Measurements from ENCODE around the gene TBC1D32. TPM values are rescaled to one million over a fixed set of nuclear protein-coding genes. Genes with fewer than 3 reads are reported as not detected.

The TBC1D32 gene
- total and polyA plus RNA-seq, 2 donors (not counting 1 experiment from before 2014, with no cell fraction given), result 6.3 to 21.0 TPM

- no peak overlapping the region for H3K9ac ChIP-seq (ENCODE audit: insufficient read depth, low read length)
- TF ChIP-seq EZH2 (IDR thresholded peaks at IDR 0.05; ENCODE audit: low read length, missing control alignments), result no peak
- TF ChIP-seq, protein P1, sequence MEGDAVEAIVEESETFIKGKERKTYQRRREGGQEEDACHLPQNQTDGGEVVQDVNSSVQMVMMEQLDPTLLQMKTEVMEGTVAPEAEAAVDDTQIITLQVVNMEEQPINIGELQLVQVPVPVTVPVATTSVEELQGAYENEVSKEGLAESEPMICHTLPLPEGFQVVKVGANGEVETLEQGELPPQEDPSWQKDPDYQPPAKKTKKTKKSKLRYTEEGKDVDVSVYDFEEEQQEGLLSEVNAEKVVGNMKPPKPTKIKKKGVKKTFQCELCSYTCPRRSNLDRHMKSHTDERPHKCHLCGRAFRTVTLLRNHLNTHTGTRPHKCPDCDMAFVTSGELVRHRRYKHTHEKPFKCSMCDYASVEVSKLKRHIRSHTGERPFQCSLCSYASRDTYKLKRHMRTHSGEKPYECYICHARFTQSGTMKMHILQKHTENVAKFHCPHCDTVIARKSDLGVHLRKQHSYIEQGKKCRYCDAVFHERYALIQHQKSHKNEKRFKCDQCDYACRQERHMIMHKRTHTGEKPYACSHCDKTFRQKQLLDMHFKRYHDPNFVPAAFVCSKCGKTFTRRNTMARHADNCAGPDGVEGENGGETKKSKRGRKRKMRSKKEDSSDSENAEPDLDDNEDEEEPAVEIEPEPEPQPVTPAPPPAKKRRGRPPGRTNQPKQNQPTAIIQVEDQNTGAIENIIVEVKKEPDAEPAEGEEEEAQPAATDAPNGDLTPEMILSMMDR (conservative IDR thresholded peaks at IDR 0.05 in 1 of 2, IDR thresholded peaks at IDR 0.05 in 1 of 2; ENCODE audit: low read depth in 1 of 2, low read length in 2 of 2), result no peak
- no peaks in the 10 kb centered on the region for H3K36me3 ChIP-seq (ENCODE audit: control insufficient read depth, insufficient read depth, low read length)
- no peaks in the 10 kb centered on the region for H4K20me1 ChIP-seq (ENCODE audit: control insufficient read depth, extremely low read depth, insufficient read depth, low read length)
- no peak overlapping the region for H3K4me2 ChIP-seq (ENCODE audit: extremely low read depth, insufficient read depth, low read length)
- DNase-seq (ENCODE audit: low read depth in 2 of 2), result no peak
- no peak overlapping the region for H3K27ac ChIP-seq (ENCODE audit: insufficient read depth, low read length)
- H2AFZ ChIP-seq (ENCODE audit: low read length), result no peak overlapping the region
- H3K27me3 ChIP-seq (ENCODE audit: control insufficient read depth, insufficient read depth, low read length), result no peaks in the 10 kb centered on the region
- no peak overlapping the region for H3K4me3 ChIP-seq (replicated peaks in 1 of 4; ENCODE audit: control extremely low read depth in 1 of 4, insufficient read depth in 1 of 4, low read depth in 3 of 4, low read length in 4 of 4)
- H3K4me1 ChIP-seq (ENCODE audit: control insufficient read depth, extremely low read depth, insufficient read depth, low read length), result no peaks in the 10 kb centered on the region
- no peaks in the 10 kb centered on the region for H3K9me3 ChIP-seq (ENCODE audit: control insufficient read depth, insufficient read depth, low read depth, low read length)
- H3K79me2 ChIP-seq (ENCODE audit: control insufficient read depth, insufficient read depth, low read length), result no peaks in the 10 kb centered on the region
Measured at GRCh38 chr6:121352941-121353340, 18.7 kb upstream of the TBC1D32 start.

GRCh38 chr6:121351916-121352315 is 17.6 kb upstream of the TBC1D32 start:
- H2AFZ ChIP-seq (ENCODE audit: low read length), result no peak overlapping the region
- no peak overlapping the region for H3K9ac ChIP-seq (ENCODE audit: insufficient read depth, low read length)
- H3K4me1 ChIP-seq (ENCODE audit: control insufficient read depth, extremely low read depth, insufficient read depth, low read length), result no peaks in the 10 kb centered on the region
- no peaks in the 10 kb centered on the region for H3K36me3 ChIP-seq (ENCODE audit: control insufficient read depth, insufficient read depth, low read length)
- H3K27me3 ChIP-seq (ENCODE audit: control insufficient read depth, insufficient read depth, low read length), result no peaks in the 10 kb centered on the region
- H3K27ac ChIP-seq (ENCODE audit: insufficient read depth, low read length), result no peak overlapping the region
- H3K79me2 ChIP-seq (ENCODE audit: control insufficient read depth, insufficient read depth, low read length), result no peaks in the 10 kb centered on the region
- no peak overlapping the region for H3K4me3 ChIP-seq (replicated peaks in 1 of 4; ENCODE audit: control extremely low read depth in 1 of 4, insufficient read depth in 1 of 4, low read depth in 3 of 4, low read length in 4 of 4)
- H3K9me3 ChIP-seq (ENCODE audit: control insufficient read depth, insufficient read depth, low read depth, low read length), result no peaks in the 10 kb centered on the region
- no peak overlapping the region for H3K4me2 ChIP-seq (ENCODE audit: extremely low read depth, insufficient read depth, low read length)
- H4K20me1 ChIP-seq (ENCODE audit: control insufficient read depth, extremely low read depth, insufficient read depth, low read length), result no peaks in the 10 kb centered on the region
- no peak for DNase-seq (ENCODE audit: low read depth in 2 of 2)
- TF ChIP-seq, protein P1 (conservative IDR thresholded peaks at IDR 0.05 in 1 of 2, IDR thresholded peaks at IDR 0.05 in 1 of 2; ENCODE audit: low read depth in 1 of 2, low read length in 2 of 2), result no peak
- no peak for TF ChIP-seq EZH2 (IDR thresholded peaks at IDR 0.05; ENCODE audit: low read length, missing control alignments)

DNA sequence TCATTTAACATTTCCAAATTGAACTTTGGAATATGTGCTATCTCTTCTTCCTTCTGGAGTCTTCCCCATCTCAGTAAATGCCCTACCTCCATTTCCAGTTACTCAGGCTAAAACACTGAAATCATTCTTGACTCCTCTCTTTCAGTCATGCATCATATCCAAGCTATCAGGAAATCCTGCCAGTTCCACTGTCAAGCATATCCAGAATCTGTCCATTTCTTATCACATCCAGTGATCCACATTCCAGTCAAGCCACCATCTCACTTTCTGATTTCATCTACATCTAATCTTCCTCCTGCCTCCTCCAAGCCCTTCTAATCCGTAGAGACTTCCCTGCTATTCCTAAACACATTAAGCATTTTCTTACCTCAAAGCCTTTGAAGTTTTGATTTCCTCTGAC is 15.3 kb upstream of the TBC1D32 start:
- TF ChIP-seq EZH2 (IDR thresholded peaks at IDR 0.05; ENCODE audit: low read length, missing control alignments), result no peak
- TF ChIP-seq, protein P1 (conservative IDR thresholded peaks at IDR 0.05 in 1 of 2, IDR thresholded peaks at IDR 0.05 in 1 of 2; ENCODE audit: low read depth in 1 of 2, low read length in 2 of 2), result no peak
- DNase-seq (ENCODE audit: low read depth in 2 of 2), result no peak
- Histone ChIP-seq H3K27ac (ENCODE audit: insufficient read depth, low read length) (no peak overlapping the region), H3K4me2 (ENCODE audit: extremely low read depth, insufficient read depth, low read length) (no peak overlapping the region), H3K27me3 (ENCODE audit: control insufficient read depth, insufficient read depth, low read length) (no peaks in the 10 kb centered on the region), H4K20me1 (ENCODE audit: control insufficient read depth, extremely low read depth, insufficient read depth, low read length) (no peaks in the 10 kb centered on the region), H2AFZ (ENCODE audit: low read length) (no peak overlapping the region), H3K9me3 (ENCODE audit: control insufficient read depth, insufficient read depth, low read depth, low read length) (no peaks in the 10 kb centered on the region), H3K9ac (ENCODE audit: insufficient read depth, low read length) (no peak overlapping the region), H3K4me3 (replicated peaks in 1 of 4; ENCODE audit: control extremely low read depth in 1 of 4, insufficient read depth in 1 of 4, low read depth in 3 of 4, low read length in 4 of 4) (no peak overlapping the region), H3K36me3 (ENCODE audit: control insufficient read depth, insufficient read depth, low read length) (no peaks in the 10 kb centered on the region), H3K79me2 (ENCODE audit: control insufficient read depth, insufficient read depth, low read length) (no peaks in the 10 kb centered on the region), H3K4me1 (ENCODE audit: control insufficient read depth, extremely low read depth, insufficient read depth, low read length) (no peaks in the 10 kb centered on the region)
